PC-3 (cell line): ENCODE results near the gene CA7. TPM values are rescaled to one million over a fixed set of nuclear protein-coding genes. Genes with fewer than 3 reads are reported as not detected.

ENCODE experiments used
- ATAC-seq: fragments of 200-7000 bp; cut with Tn5 transposase; 2 replicates; pipeline ENCODE4 v1.9.1; 2020; ENCODE audit warnings: mild to moderate bottlenecking, moderate library complexity
- BruUV-seq: library from RNA; stranded (reverse); fragments of 400-500 nt; replicated peaks from 2 replicates; lab custom pipeline; 2021; lab: Mats Ljungman, UMichigan
- CTCF ChIA-PET: fragments of 300-600 bp; sonication (Branson Sonifier 250); formaldehyde crosslinking; loops from one replicate; lab custom pipeline; 2022; ENCODE audit warnings: antibody characterized with exemption; lab: Charles Lee
- POLR2A ChIA-PET: fragments of 300-600 bp; sonication (Branson Sonifier 250); formaldehyde crosslinking; loops from one replicate; lab custom pipeline; 2022; ENCODE audit warnings: antibody characterized with exemption; ENCODE audit not compliant: unreplicated experiment; lab: Charles Lee
- DNase-seq: peaks from one replicate; pipeline ENCODE4 v3.0.0-alpha.2; 2015
- H2AFZ ChIP-seq: fragments of 300-600 bp; sonication (generic); 2 replicates; pipeline ENCODE4 v1.6.0; 2016; ENCODE audit warnings: antibody characterized with exemption, low read length
- H3F3A ChIP-seq: fragments of 300-600 bp; sonication (generic); one replicate; pipeline ENCODE4 v1.6.0; 2017; ENCODE audit warnings: antibody characterized with exemption, low read length, control low read depth, mild to moderate bottlenecking; ENCODE audit not compliant: unreplicated experiment
- H3K27ac ChIP-seq: fragments of 300-600 bp; sonication (generic); 2 replicates; pipeline ENCODE4 v1.5.1; 2016; ENCODE audit warnings: mild to moderate bottlenecking, low read length
- H3K27me3 ChIP-seq: fragments of 300-600 bp; sonication (generic); 2 replicates; pipeline ENCODE4 v1.6.1; 2016; ENCODE audit warnings: low read length, mixed read lengths
- H3K36me3 ChIP-seq: fragments of 300-600 bp; sonication (generic); 2 replicates; pipeline ENCODE4 v1.6.1; 2016; ENCODE audit warnings: low read depth, mixed run types, low read length, mixed read lengths
- H3K4me1 ChIP-seq: fragments of 300-600 bp; sonication (generic); 2 replicates; pipeline ENCODE4 v1.5.1; 2016; ENCODE audit warnings: low read length; ENCODE audit not compliant: insufficient read depth
- H3K4me2 ChIP-seq: fragments of 300-600 bp; sonication (generic); 2 replicates; pipeline ENCODE4 v1.6.0; 2016; ENCODE audit warnings: low read length
- H3K4me3 ChIP-seq: fragments of 300-600 bp; sonication (generic); 2 replicates; pipeline ENCODE4 v1.5.1; 2016; ENCODE audit warnings: mild to moderate bottlenecking, low read length, mixed read lengths
- H3K79me2 ChIP-seq: fragments of 300-600 bp; sonication (generic); 2 replicates; pipeline ENCODE4 v1.6.1; 2017; ENCODE audit warnings: low read length, mixed read lengths
- H3K9ac ChIP-seq: fragments of 300-600 bp; sonication (generic); 2 replicates; pipeline ENCODE4 v1.6.0; 2016; ENCODE audit warnings: mild to moderate bottlenecking, low read length
- H3K9me2 ChIP-seq: fragments of 300-600 bp; sonication (generic); replicated peaks from 2 replicates; pipeline ENCODE4 v1.6.1; 2016; ENCODE audit warnings: mixed run types, low read length, mixed read lengths
- H3K9me3 ChIP-seq: fragments of 300-600 bp; sonication (generic); 2 replicates; pipeline ENCODE4 v1.6.1; 2016; ENCODE audit warnings: low read length, mixed read lengths
- H4K20me1 ChIP-seq: fragments of 300-600 bp; sonication (generic); 2 replicates; pipeline ENCODE4 v1.6.1; 2016; ENCODE audit warnings: low read length, mixed read lengths
- EZH2 ChIP-seq: fragments of 300-600 bp; sonication (generic); IDR thresholded peaks from one replicate; pipeline ENCODE4 v1.6.1; 2017; ENCODE audit warnings: antibody characterized with exemption, mild to moderate bottlenecking, low read length; ENCODE audit not compliant: unreplicated experiment
- EZH2phosphoT487 ChIP-seq: fragments of 300-600 bp; sonication (generic); IDR thresholded peaks from 2 replicates; pipeline ENCODE4 v1.6.1; 2018; ENCODE audit warnings: mild to moderate bottlenecking, antibody characterized with exemption, low read length, borderline replicate concordance
- intact Hi-C: fragments of 100-400 bp; cut with micrococcal nuclease; formaldehyde crosslinking; loops from 2 replicates; pipeline ENCODE4 v1.9.0; 2023
- total RNA-seq: library from RNA; depleted of rRNA; stranded (reverse); fragments of >200 nt; gene quantifications from 2 replicates; pipeline ENCODE4 v1.2.3, GENCODE V29; 2014
- TF ChIP-seq, protein P1 (sequence below): fragments of 300-600 bp; sonication (generic); conservative IDR thresholded peaks from 2 replicates; pipeline ENCODE4 v1.5.1; 2017; ENCODE audit warnings: antibody characterized with exemption, low read depth, mild to moderate bottlenecking, low read length

The CA7 gene
- total RNA-seq, 1 experiment from 2014 or later: not detected

DNA sequence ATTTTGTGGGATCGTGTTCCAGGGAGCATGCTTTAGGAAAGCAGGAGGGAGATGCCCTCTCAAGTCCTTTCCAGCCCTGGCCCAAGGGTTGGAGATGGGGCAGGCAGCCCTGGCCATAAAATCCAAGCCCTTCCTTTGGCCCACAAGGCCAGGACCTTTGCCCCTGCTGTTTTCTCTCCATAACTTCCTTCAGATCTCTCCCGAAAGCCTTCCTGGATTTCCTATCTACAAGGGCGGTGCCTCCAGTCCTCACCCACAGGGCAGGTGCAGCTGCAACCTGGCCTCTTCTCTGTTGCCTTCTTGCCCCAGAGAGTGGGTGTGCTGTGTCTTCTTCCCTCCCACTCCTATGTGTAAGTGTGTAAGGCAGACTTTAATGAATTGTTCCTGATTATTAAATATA lies 27.6 kb downstream of the CA7 start:
- H2AFZ ChIP-seq: no peak overlapping the region
- no peaks in the 10 kb centered on the region for H3F3A ChIP-seq
- no peak overlapping the region for H3K4me2 ChIP-seq
- no peak overlapping the region for H3K9ac ChIP-seq
- H3K4me3 ChIP-seq: no peak overlapping the region
- intact Hi-C loops: loop anchor here (2.0 kb wide), 2 partner anchors 41 to 267 kb away; partner anchors contain the start of genes CMTM3 and NAE1
- no peaks in the 10 kb centered on the region for H3K9me2 ChIP-seq
- H3K4me1 ChIP-seq: peaks cover 9% of the 10 kb centered on the region
- H3K79me2 ChIP-seq: no peaks in the 10 kb centered on the region
- no peaks in the 10 kb centered on the region for H3K9me3 ChIP-seq
- TF ChIP-seq, protein P1, sequence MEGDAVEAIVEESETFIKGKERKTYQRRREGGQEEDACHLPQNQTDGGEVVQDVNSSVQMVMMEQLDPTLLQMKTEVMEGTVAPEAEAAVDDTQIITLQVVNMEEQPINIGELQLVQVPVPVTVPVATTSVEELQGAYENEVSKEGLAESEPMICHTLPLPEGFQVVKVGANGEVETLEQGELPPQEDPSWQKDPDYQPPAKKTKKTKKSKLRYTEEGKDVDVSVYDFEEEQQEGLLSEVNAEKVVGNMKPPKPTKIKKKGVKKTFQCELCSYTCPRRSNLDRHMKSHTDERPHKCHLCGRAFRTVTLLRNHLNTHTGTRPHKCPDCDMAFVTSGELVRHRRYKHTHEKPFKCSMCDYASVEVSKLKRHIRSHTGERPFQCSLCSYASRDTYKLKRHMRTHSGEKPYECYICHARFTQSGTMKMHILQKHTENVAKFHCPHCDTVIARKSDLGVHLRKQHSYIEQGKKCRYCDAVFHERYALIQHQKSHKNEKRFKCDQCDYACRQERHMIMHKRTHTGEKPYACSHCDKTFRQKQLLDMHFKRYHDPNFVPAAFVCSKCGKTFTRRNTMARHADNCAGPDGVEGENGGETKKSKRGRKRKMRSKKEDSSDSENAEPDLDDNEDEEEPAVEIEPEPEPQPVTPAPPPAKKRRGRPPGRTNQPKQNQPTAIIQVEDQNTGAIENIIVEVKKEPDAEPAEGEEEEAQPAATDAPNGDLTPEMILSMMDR: no peak
- no peak for TF ChIP-seq EZH2
- TF ChIP-seq EZH2phosphoT487: no peak
- no peaks in the 10 kb centered on the region for H3K36me3 ChIP-seq
- ChIA-PET POLR2A (no interaction called here), CTCF (interaction anchor here (1.3 to 1.6 kb wide), 3 partner anchors 10 to 263 kb away, joined by 3 to 14 read pairs (median 8); partner anchors contain the start of gene NAE1)
- no peak for ATAC-seq
- DNase-seq: no peak
- H4K20me1 ChIP-seq: no peaks in the 10 kb centered on the region
- BruUV-seq: no TSS peak
- H3K27ac ChIP-seq: no peak overlapping the region
- H3K27me3 ChIP-seq: no peaks in the 10 kb centered on the region

DNA sequence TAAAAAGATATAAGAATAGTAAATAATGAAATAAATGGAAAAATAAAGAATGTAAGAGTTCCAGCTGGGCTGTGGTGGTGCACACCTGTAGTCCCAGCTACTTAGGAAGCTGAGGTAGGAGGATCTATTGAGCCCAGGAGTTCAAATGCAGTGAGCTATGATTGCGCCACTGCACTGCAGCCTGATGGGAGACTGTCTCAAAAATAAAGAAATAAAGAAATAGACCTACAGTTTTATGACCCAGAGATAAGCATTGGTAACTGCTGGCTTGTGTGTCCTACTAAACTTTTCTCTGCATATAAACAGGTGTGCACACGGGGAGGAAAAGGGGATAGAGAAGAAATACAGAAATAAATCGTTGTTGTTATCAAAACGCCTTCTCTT lies 28.3 kb downstream of the CA7 start:
- DNase-seq (no peak), ATAC-seq (no peak)
- Histone ChIP-seq H3K9ac (peak overlapping the region; percentile 48), H2AFZ (peak overlapping the region; percentile 88), H3K4me1 (peaks cover 9% of the 10 kb centered on the region), H3K27me3 (no peaks in the 10 kb centered on the region), H3K9me3 (no peaks in the 10 kb centered on the region), H3K27ac (peak overlapping the region; percentile 66), H4K20me1 (no peaks in the 10 kb centered on the region), H3K9me2 (no peaks in the 10 kb centered on the region), H3K36me3 (no peaks in the 10 kb centered on the region), H3K79me2 (no peaks in the 10 kb centered on the region), H3K4me3 (peak overlapping the region; percentile 63), H3K4me2 (peak overlapping the region; percentile 86), H3F3A (no peaks in the 10 kb centered on the region)
- no TSS peak for BruUV-seq
- ChIA-PET CTCF (interaction anchor here (0.5 to 1.6 kb wide), 11 partner anchors 10 to 466 kb away, joined by 3 to 14 read pairs (median 3); partner anchors contain the start of gene NAE1), POLR2A (interaction anchor here (0.8 kb wide), 1 partner anchor 9 kb away, joined by 4 read pairs; no protein-coding TSS in a partner anchor)
- TF ChIP-seq EZH2phosphoT487 (no peak), EZH2 (no peak)
- TF ChIP-seq, protein P1: no peak
- intact Hi-C loops: loop anchor here (2.0 kb wide), 2 partner anchors 42 to 268 kb away; partner anchors contain the start of genes CMTM3 and NAE1
